Tibial nerve (tissue), 4 donors: ENCODE results near the gene ADGRB3. TPM values are rescaled to one million over a fixed set of nuclear protein-coding genes. Genes with fewer than 3 reads are reported as not detected.

Experiments
- DNase-seq, 2 donors: peaks; one replicate each; pipeline ENCODE4 v3.0.0-alpha.2; 2019; ENCODE audit warnings: low spot score in 2 of 2
- H3K27ac ChIP-seq, 4 donors: fragments of 200-600 bp; sonication (generic) in 3 of 4; one replicate each; pipeline ENCODE4 v1.5.1; 2017 to 2019; ENCODE audit warnings: mild to moderate bottlenecking in 1 of 4
- H3K27me3 ChIP-seq, 2 donors: fragments of 200-600 bp; sonication (generic) in 1 of 2; one replicate each; pipeline versions ENCODE4 v1.5.1 to v1.6.0; 2017 to 2019
- H3K36me3 ChIP-seq, 3 donors: fragments of 200-600 bp; sonication (generic); one replicate each; pipeline ENCODE4 v1.5.1; 2018 to 2019
- H3K4me1 ChIP-seq, 4 donors: fragments of 200-600 bp; sonication (generic) in 3 of 4; one replicate each; pipeline ENCODE4 v1.5.1; 2017 to 2019
- H3K4me3 ChIP-seq, 4 donors: fragments of 200-600 bp; sonication (generic) in 3 of 4; one replicate each; pipeline ENCODE4 v1.5.1; 2017 to 2019; ENCODE audit warnings: mild to moderate bottlenecking in 1 of 4, moderate library complexity in 1 of 4
- H3K9me3 ChIP-seq, 4 donors: fragments of 200-600 bp; sonication (generic) in 3 of 4; one replicate each; pipeline ENCODE4 v1.5.1; 2017 to 2019
- EP300 ChIP-seq, 2 donors: sonication (generic); formaldehyde crosslinking; IDR thresholded peaks; one replicate each; pipeline ENCODE4 v1.6.1; 2017; ENCODE audit warnings: antibody characterized with exemption in 2 of 2, mild to moderate bottlenecking in 1 of 2
- POLR2A ChIP-seq, 2 donors: fragments of 450-650 bp; IDR thresholded peaks; one replicate each; pipeline ENCODE4 v1.6.1; 2017; ENCODE audit warnings: antibody characterized with exemption in 2 of 2, mild to moderate bottlenecking in 2 of 2, moderate library complexity in 2 of 2
- WGBS, 2 donors: methylation state at CpG; one replicate each; pipeline ENCODE4 v1.1.5; 2018; 5-methylcytosine and 5-hydroxymethylcytosine counted together
- small RNA-seq: library from RNA; depleted of rRNA; stranded (forward); fragments of <200 nt; gene quantifications from one replicate; pipeline ENCODE3, GENCODE V24; 2016
- total RNA-seq, 4 donors: library from RNA; depleted of rRNA; stranded (reverse); fragments of >200 nt; gene quantifications; one replicate each; pipeline ENCODE4 v1.1.0, GENCODE V29; 2016
- TF ChIP-seq, protein P1 (sequence below), 5 experiments: fragments of 200-600 bp in 3 of 5; fragments of 450-650 bp in 2 of 5; sonication (generic) in 3 of 5; IDR thresholded peaks; one replicate each; pipeline ENCODE4 v1.5.1; 2016 to 2019; ENCODE audit warnings: antibody characterized with exemption in 5 of 5, mild to moderate bottlenecking in 3 of 5, moderate library complexity in 2 of 5

The ADGRB3 gene
- total RNA-seq, 4 donors from 2014 or later, result 9.0 to 17.9 (median 11.4) TPM

DNA sequence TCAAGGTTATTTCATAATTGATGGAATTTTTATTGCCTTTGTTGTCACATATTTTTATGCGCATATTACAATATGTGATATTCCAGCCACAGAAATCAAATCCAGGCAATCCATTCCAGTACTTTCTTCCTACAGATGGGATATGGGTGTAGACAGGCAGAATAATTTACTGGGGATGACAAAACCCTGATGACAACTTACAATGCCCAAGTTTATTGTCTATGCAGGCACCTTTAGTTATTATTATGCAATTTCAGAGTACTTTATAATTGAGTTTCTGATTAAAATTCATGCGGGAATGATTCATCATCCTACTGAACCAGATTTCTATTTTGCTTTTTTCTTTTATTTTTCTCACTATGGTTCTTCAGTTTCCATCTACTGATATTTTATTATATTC is 803.0 kb downstream of the ADGRB3 start:
- H3K4me3 ChIP-seq, result no peak overlapping the region
- H3K27ac ChIP-seq, result no peak overlapping the region
- DNase-seq, result no peak
- 91 to 95% methylated on average over 2 of the region's 2 CpGs for WGBS, 2 donors
- no peaks in the 10 kb centered on the region for H3K27me3 ChIP-seq
- TF ChIP-seq, protein P1, sequence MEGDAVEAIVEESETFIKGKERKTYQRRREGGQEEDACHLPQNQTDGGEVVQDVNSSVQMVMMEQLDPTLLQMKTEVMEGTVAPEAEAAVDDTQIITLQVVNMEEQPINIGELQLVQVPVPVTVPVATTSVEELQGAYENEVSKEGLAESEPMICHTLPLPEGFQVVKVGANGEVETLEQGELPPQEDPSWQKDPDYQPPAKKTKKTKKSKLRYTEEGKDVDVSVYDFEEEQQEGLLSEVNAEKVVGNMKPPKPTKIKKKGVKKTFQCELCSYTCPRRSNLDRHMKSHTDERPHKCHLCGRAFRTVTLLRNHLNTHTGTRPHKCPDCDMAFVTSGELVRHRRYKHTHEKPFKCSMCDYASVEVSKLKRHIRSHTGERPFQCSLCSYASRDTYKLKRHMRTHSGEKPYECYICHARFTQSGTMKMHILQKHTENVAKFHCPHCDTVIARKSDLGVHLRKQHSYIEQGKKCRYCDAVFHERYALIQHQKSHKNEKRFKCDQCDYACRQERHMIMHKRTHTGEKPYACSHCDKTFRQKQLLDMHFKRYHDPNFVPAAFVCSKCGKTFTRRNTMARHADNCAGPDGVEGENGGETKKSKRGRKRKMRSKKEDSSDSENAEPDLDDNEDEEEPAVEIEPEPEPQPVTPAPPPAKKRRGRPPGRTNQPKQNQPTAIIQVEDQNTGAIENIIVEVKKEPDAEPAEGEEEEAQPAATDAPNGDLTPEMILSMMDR (IDR thresholded peaks at IDR 0.05), result no peak
- no peak for TF ChIP-seq POLR2A (IDR thresholded peaks at IDR 0.05)
- TF ChIP-seq EP300 (IDR thresholded peaks at IDR 0.05), result no peak
- H3K36me3 ChIP-seq, result no peaks in the 10 kb centered on the region
- H3K4me1 ChIP-seq, result no peaks in the 10 kb centered on the region
- no peaks in the 10 kb centered on the region for H3K9me3 ChIP-seq

Small RNA genes within 50 kb of the gene (small RNA-seq; reads per million reads assigned to genes)
- not detected for gene AL606923.1
